ENCODE data around the gene GALNT13. TPM values are rescaled to one million over a fixed set of nuclear protein-coding genes. Genes with fewer than 3 reads are reported as not detected.

Gene GALNT13
- total and polyA plus RNA-seq, 5 experiments from 2014 or later, result not detected

- no peak overlapping the region for H3K27ac Mint-ChIP-seq
- DNase-seq (no peak), ATAC-seq (no peak)
- H3K9me3 Mint-ChIP-seq, result peaks cover 0 to 6% (median 0%) of the 10 kb centered on the region in 9 donors
- no peaks in the 10 kb centered on the region for H3K4me1 Mint-ChIP-seq
- no peaks in the 10 kb centered on the region for H3K27me3 Mint-ChIP-seq
- POLR2A ChIA-PET, result no interaction called here
- H3K36me3 Mint-ChIP-seq, result no peaks in the 10 kb centered on the region
- no peak overlapping the region for H3K4me3 Mint-ChIP-seq
Observed at GRCh38 chr2:153880926-153881325, 9.2 kb downstream of the GALNT13 start.

DNA sequence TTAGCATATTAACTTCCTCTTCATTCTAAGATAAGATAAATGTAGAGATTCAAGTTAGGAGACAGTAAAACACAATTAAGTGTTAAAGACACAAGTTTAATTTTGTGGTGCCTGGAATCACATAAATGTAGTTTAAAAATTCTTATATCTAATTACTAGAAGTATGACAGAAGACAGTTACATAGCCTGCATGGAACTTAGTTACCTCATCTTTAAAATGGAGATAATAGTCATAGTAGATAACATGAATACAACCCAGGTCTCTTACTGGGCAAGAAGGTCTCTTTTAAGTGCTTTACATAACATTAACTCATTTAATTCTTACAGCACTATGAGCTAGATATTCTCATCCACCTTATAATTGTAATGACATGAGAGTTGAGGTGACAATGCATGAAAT is 15.1 kb downstream of the GALNT13 start:
- DNase-seq (no peak), ATAC-seq (no peak)
- Mint-ChIP-seq H3K4me1 (no peaks in the 10 kb centered on the region), H3K4me3 (no peak overlapping the region), H3K9me3 (peaks cover 0 to 11% (median 2%) of the 10 kb centered on the region in 9 donors), H3K36me3 (no peaks in the 10 kb centered on the region), H3K27me3 (no peaks in the 10 kb centered on the region), H3K27ac (no peak overlapping the region)
- POLR2A ChIA-PET, result no interaction called here

GRCh38 chr2:153890576-153890975 is 18.9 kb downstream of the GALNT13 start:
- Mint-ChIP-seq H3K9me3 (peaks cover 0 to 14% (median 3%) of the 10 kb centered on the region in 9 donors), H3K4me1 (no peaks in the 10 kb centered on the region), H3K27me3 (no peaks in the 10 kb centered on the region), H3K27ac (no peak overlapping the region), H3K4me3 (no peak overlapping the region), H3K36me3 (no peaks in the 10 kb centered on the region)
- DNase-seq, result no peak
- ATAC-seq, result no peak
- POLR2A ChIA-PET, result no interaction called here

- no peaks in the 10 kb centered on the region for H3K4me1 Mint-ChIP-seq
- H3K27me3 Mint-ChIP-seq, result no peaks in the 10 kb centered on the region
- no peaks in the 10 kb centered on the region for H3K36me3 Mint-ChIP-seq
- H3K4me3 Mint-ChIP-seq, result no peak overlapping the region
- POLR2A ChIA-PET, result no interaction called here
- ATAC-seq, result no peak
- no peak overlapping the region for H3K27ac Mint-ChIP-seq
- peaks cover 0 to 11% (median 3%) of the 10 kb centered on the region in 9 donors for H3K9me3 Mint-ChIP-seq
- no peak for DNase-seq
Observed at GRCh38 chr2:153891051-153891450, 19.3 kb downstream of the GALNT13 start.

DNA sequence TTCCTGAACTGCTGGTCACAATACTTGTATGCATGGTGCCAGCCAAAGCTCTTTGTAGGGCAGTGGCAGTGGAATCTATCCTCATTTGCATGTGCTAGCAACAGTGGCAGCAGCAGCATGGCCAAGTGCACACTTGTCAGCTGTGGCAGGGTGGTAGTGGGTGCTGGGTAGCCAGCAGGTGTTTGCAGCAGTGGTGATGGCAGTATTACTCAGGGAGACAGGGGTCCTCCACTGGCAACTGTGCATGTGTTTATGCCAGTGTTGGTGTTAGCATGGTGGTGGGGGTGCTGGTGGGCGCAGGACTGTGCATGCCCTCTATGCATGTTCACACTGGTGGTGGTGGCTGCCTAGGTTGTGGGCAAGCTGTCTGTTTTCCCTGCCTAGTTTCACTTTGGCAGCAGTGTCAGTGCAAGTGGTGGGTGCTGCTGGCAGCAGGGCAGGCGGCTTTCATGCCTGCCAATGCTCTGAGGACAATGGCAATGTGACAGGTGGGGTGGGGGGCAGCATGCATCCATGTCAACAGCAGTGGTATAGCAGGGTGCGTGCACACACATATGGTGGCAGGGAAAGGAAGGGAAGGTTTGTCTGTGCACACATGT is 41.2 kb downstream of the GALNT13 start:
- POLR2A ChIA-PET, result no interaction called here
- peaks cover 2 to 37% (median 21%) of the 10 kb centered on the region in 9 donors for H3K9me3 Mint-ChIP-seq
- no peaks in the 10 kb centered on the region for H3K4me1 Mint-ChIP-seq
- no peak for ATAC-seq
- H3K27me3 Mint-ChIP-seq, result no peaks in the 10 kb centered on the region
- no peak overlapping the region for H3K4me3 Mint-ChIP-seq
- no peak overlapping the region for H3K27ac Mint-ChIP-seq
- DNase-seq, result no peak
- H3K36me3 Mint-ChIP-seq, result no peaks in the 10 kb centered on the region

DNA sequence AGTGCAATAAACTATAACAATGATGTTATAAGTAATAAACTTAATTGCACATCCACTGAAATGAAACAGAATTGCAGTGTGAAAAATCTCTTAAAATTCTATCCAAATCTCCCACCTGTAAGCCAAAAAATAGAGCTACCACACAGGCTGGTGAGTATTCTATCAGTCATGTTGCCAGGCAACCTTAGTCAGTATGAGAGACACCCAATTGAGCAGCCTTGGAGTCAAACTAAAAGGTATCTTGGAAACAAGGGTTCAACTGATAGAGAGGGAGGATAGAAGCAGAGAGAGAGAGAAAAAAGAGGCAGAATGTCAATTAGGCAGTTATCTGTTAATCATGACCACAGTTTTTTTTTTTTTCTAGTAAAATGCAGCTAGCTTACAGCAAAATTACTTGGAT is 45.8 kb downstream of the GALNT13 start:
- H3K27ac Mint-ChIP-seq, result no peak overlapping the region
- H3K4me3 Mint-ChIP-seq, result no peak overlapping the region
- DNase-seq (no peak), ATAC-seq (no peak)
- no peaks in the 10 kb centered on the region for H3K4me1 Mint-ChIP-seq
- no peaks in the 10 kb centered on the region for H3K36me3 Mint-ChIP-seq
- POLR2A ChIA-PET, result no interaction called here
- no peaks in the 10 kb centered on the region for H3K27me3 Mint-ChIP-seq
- peaks cover 0 to 19% (median 0%) of the 10 kb centered on the region in 9 donors for H3K9me3 Mint-ChIP-seq

GRCh38 chr2:153935511-153935910 is 63.8 kb downstream of the GALNT13 start:
- Mint-ChIP-seq H3K36me3 (no peaks in the 10 kb centered on the region), H3K4me3 (no peak overlapping the region), H3K27me3 (no peaks in the 10 kb centered on the region), H3K4me1 (no peaks in the 10 kb centered on the region), H3K9me3 (peaks cover 4 to 22% (median 8%) of the 10 kb centered on the region in 9 donors), H3K27ac (no peak overlapping the region)
- POLR2A ChIA-PET, result no interaction called here
- DNase-seq (no peak), ATAC-seq (no peak)

- no peaks in the 10 kb centered on the region for H3K27me3 Mint-ChIP-seq
- peaks cover 0 to 5% (median 0%) of the 10 kb centered on the region in 9 donors for H3K9me3 Mint-ChIP-seq
- H3K36me3 Mint-ChIP-seq, result no peaks in the 10 kb centered on the region
- H3K4me3 Mint-ChIP-seq, result no peak overlapping the region
- no peak overlapping the region for H3K27ac Mint-ChIP-seq
- no peak for ATAC-seq
- H3K4me1 Mint-ChIP-seq, result no peaks in the 10 kb centered on the region
- no peak for DNase-seq
- POLR2A ChIA-PET, result no interaction called here
Observed at GRCh38 chr2:153939124-153939796, 67.5 kb downstream of the GALNT13 start.

DNA sequence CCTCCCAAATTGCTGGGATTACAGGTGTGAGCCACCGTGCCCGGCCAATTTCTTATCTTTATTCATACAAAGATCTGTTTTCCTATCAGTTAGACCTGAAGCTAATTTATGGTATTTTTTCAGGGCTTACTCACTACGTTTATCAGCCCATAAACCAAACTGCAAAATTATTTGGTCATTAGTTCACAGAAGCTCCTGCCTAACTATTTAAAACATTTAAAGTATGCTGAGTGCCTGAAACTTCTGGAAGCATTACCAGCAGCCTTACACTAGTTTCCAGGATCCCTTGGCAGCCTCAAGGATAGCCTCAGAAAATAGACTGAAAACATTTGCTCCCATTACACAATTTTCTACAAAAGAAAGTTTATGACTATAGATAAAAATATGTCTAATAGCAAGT is 68.8 kb downstream of the GALNT13 start:
- POLR2A ChIA-PET, result no interaction called here
- DNase-seq, result no peak
- Mint-ChIP-seq H3K27ac (peak overlapping the region in 1 of 10 donors; percentile 63), H3K4me1 (no peaks in the 10 kb centered on the region), H3K4me3 (no peak overlapping the region), H3K9me3 (peaks cover 0 to 10% (median 0%) of the 10 kb centered on the region in 9 donors), H3K27me3 (no peaks in the 10 kb centered on the region), H3K36me3 (no peaks in the 10 kb centered on the region)
- ATAC-seq, result no peak

DNA sequence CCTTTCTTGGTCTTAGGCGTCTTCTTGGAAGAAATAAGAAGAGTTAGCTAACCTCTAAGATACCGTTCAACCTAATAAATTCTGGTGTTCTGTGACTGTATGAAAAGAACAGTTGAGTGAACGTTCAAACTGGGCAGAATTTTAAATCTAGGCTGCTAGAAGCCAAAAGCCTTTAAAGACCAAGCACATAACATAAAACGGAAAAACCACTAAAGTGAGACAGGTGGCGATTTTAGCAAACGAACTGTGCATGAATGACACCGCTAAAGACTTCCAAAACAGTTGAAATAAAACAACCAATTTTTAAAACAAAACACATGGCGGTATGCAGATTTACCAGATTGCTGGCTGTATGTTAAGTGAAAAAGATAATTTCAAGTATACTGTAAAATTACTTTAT is 73.1 kb downstream of the GALNT13 start:
- no peak overlapping the region for H3K27ac Mint-ChIP-seq
- peaks cover 0 to 2% (median 0%) of the 10 kb centered on the region in 5 donors for H3K27me3 Mint-ChIP-seq
- no peaks in the 10 kb centered on the region for H3K4me1 Mint-ChIP-seq
- ATAC-seq, result no peak
- no peak overlapping the region for H3K4me3 Mint-ChIP-seq
- DNase-seq, result no peak
- peaks cover 0 to 12% (median 0%) of the 10 kb centered on the region in 9 donors for H3K9me3 Mint-ChIP-seq
- POLR2A ChIA-PET, result no interaction called here
- H3K36me3 Mint-ChIP-seq, result no peaks in the 10 kb centered on the region

DNA sequence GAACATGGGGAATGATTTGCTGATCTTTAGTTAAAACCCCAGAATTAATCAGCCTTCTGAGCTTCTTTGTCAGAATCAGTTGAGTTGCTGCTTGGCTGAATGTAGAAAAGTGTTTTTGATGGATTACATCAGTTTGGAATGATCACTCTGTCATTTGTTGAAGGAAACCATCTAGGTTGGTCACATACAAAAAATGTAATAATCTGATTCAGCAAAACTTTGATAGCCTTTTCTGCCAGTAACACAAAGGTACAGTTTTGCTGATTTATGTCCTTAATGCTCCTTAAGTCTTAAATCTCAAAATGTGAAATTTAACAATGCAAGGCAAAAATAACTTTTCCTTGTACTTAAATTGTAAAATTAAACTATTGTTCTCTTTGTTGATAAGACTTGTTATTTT is 74.3 kb downstream of the GALNT13 start:
- no peak for ATAC-seq
- no peaks in the 10 kb centered on the region for H3K36me3 Mint-ChIP-seq

GRCh38 chr2:153953761-153954160 is 82.0 kb downstream of the GALNT13 start:
- Mint-ChIP-seq H3K4me3 (no peak overlapping the region), H3K4me1 (no peaks in the 10 kb centered on the region), H3K27ac (no peak overlapping the region), H3K27me3 (no peaks in the 10 kb centered on the region), H3K36me3 (no peaks in the 10 kb centered on the region), H3K9me3 (peaks cover 0 to 4% (median 2%) of the 10 kb centered on the region in 9 donors)
- DNase-seq (no peak), ATAC-seq (no peak)
- POLR2A ChIA-PET, result no interaction called here

More for the DNA sequence above, 74.3 kb downstream of the GALNT13 start:
- POLR2A ChIA-PET, result no interaction called here
- Mint-ChIP-seq H3K27ac (no peak overlapping the region), H3K27me3 (peaks cover 0 to 2% (median 0%) of the 10 kb centered on the region in 5 donors), H3K4me1 (no peaks in the 10 kb centered on the region), H3K9me3 (peaks cover 0 to 12% (median 0%) of the 10 kb centered on the region in 9 donors), H3K4me3 (no peak overlapping the region)
- no peak for DNase-seq

DNA sequence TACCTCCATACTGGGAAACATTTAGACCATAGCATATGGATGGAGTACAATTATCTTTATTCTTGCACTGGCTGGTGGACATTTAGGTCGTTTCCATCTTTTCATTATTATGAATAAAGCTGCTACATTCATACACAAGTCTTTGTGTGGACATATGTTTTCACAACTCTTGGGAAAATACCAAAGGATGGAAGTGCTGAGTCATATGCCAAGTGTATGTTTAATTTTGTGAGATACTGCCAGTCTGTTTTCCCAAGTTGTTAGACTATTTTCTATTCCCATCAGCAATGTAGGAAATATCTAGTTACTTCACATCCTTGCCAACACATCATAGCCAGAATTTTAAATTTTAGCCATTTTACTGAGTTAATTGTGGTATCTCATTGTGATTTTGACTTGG is 91.5 kb downstream of the GALNT13 start:
- H3K4me1 Mint-ChIP-seq, result no peaks in the 10 kb centered on the region
- H3K27me3 Mint-ChIP-seq, result no peaks in the 10 kb centered on the region
- H3K27ac Mint-ChIP-seq, result no peak overlapping the region
- no peaks in the 10 kb centered on the region for H3K36me3 Mint-ChIP-seq
- POLR2A ChIA-PET, result no interaction called here
- H3K9me3 Mint-ChIP-seq, result peaks cover 0 to 16% (median 8%) of the 10 kb centered on the region in 9 donors
- H3K4me3 Mint-ChIP-seq, result no peak overlapping the region
- ATAC-seq (no peak), DNase-seq (no peak)

All from naive thymus-derived CD8-positive, alpha-beta T cell (primary cell).